GM11168 (cell line): ENCODE data around the gene ATP11B.

Source experiments
- in situ Hi-C: fragments of 300-500 bp; cut with MboI; formaldehyde crosslinking; loops from one replicate; pipeline ENCODE4 v1.12.0; 2022; ENCODE audit warnings: low sequenced_read_pairs; ENCODE audit not compliant: unreplicated experiment

Gene ATP11B

DNA sequence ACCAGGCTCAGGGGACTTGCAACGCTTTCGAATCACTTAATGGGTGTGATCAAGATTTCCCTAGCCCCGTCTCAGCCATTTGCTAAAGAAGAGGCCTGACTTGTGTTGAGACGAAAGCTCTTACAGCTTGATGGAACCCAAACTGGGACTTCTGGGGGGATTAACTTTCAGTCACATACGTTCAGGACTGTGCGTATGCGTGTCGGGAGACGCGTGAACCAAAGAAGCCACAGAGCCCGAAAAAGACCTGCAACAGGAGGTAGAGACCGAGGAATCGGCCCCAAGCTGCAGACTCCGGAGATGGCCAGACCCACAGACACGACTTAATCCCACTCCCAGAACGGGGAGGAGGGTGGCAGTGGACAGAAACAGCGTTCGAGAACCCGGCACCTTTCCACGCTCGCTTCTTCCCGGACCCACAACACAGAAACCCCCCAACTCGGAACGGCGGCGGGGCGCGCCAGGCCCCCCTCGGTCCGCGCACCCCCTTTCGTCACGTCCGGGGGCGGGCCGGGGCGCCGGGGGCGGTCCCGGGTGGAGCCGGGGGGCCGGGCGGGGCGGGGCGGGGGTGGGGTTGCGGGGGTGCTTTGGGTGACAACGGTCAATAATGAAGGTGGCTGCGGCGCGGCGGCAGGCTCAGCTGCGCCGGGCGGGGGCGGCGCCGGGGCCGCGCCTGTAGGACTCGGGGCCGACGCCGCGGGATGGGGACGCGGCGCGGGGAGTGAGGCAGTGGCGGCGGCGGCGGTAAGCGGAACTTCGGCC is at the start of gene ATP11B:
Gene ATP11B (plus strand): TSS at position 604 of the 762 bp plus-strand sequence. CDS start 256 bp downstream, outside the sequence.
- in situ Hi-C loops, result no loop called here

DNA sequence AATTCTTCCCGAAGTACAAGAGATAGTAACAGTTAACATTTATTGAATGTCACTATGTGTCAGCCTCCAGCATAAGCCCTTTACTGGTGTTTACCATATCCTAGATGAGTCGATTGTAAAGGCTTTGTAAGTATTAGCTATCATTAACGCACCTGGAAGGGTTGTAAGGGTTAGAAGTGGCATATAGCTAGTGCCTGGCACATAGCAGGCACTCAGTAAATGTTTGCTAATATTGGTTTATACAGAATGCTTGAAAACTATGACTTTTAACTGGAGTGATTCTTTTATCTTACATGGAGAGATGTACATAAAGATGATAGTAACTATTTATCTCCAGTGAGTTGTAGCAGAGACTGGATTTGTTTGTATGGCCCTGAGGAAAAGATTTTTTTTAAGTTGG is 46.3 kb upstream of the ATP11B start:
- in situ Hi-C loops, result no loop called here

DNA sequence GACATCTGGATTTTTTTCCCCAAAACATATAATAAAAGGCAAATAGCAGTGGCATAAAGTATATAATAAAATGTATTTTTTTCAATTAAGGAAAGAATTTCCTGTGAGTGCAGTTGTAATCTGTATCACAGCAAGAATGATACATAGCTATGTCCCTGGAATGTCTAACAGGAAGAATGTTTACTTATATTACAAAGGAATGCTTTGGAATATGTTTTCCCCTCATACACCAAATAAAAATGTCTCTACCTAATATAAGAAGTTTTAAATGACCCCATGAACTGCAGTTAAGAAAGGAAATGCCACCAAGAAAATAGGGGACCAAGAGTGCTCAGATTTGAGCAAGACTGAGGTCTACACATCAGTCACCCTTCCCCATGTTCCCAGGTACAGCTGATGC is 38.0 kb upstream of the ATP11B start:
- in situ Hi-C loops, result no loop called here

DNA sequence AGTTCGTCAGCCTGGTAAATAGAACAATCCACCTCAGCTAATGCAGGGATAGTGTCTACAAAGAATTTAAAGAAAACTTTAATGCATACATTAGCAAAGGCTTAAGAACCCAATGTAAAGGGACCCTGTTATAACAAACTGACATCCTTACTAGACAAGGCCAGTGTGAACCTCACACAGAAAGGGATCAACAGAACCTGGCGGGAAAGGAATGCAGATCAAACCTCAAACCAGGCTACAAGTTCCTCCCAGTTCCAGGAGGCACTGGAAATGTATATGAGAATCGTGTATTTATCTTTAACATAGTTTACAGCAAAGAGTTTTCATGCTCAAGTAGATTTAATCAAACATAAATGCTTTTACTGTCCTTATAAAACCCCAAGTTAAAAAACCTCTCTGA is 37.6 kb upstream of the ATP11B start:
- in situ Hi-C loops, result no loop called here

DNA sequence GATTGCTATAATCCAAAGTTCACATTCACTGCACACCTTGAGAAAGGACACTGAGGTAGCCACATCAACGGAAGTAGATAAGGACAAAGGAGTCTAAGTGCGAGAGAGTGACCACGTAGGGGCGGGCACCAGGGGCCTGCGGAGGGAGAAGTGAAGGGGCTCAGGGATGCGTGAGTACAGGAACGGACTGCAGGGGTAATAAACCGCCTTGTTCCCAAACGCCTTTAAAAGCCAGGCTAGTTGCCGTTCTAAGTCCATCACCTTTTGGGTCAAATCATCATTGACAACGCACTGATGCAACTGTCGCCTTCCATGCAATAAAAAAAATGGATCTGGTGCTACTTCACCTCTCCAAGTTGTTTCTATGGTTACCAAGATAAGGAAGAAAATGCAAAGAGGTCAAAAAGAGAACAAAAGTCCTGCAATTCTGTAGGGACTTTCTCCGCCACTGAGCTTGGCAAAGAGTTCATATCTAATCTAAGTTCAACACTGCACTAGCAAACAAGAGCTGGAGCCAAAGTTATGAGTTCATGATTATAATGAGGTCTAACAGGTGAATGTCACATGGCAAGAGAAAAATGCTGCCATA is 32.6 kb upstream of the ATP11B start:
- in situ Hi-C loops, result no loop called here

DNA sequence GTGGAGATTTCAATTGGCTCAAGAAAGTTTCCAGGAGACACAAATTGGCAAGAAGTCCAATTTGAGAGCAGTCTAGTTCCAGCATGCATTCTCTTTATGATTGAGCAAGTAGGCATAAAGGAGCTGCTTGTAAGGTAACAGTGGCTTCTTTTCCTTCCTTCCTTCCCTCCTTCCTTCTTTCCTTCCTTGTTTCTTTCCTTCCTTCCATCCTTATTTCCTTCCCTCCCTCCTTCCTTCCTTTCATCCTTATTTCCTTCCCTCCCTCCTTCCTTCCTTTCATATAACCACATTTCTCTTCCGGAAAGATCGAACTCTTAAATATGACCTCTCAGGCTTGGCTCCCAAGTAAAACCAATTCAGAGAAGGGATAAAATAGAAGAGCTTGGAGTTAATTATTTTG is 29.4 kb upstream of the ATP11B start:
- in situ Hi-C loops, result no loop called here

DNA sequence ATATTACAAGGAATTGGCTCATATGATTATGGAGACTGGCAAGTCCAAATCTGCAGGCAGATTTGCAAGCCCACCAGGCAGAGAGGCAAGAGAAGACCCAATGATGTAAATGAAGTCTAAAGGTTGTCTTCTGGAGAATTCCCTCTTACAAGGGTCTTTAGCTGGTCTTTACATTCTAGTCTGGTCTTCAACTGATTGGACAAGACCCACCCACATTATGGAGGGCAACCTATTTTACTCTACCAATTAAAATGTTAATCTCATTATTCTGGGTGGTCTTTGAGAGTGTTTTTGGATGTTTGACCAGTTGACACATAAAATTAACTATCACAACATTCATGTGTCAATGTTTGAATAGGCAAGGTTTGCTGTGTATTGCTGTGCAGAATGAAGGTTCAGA is 28.0 kb upstream of the ATP11B start:
- in situ Hi-C loops, result no loop called here

DNA sequence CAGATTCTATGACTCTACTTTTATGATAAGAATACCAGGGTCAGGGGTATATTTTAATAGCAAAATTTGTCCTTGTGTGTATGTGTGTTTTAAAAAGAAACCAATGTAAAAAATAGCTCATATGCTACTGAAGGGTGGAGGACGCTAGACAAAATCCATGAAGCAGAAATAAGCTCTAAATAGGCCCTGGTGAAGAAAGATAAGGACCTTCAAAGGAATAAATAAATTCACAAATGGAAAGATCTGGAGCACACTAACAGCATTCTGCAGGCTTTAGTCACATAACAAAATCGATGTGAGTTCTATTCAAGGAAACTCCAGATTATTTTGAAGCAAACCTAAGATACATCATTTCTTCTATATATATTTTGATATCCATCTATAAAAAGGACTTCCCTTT is 27.2 kb upstream of the ATP11B start:
- in situ Hi-C loops, result no loop called here

DNA sequence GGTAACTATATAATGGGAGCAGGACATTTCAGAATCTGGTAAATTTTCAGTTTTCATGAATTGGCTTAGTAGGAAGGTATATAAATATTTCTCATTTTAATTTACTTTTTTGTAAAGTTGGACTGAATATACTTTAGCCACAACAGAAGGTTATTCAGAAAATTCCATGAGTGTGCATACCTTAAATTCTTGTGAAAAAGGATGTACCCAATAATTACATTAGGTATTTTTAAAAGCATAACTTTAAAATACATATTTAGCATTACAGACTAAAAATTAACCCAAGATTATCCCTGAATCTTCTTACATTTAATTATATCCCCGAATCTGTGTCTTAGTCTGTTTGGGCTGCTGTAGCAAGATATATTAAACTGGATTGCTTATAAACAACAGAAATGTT is 24.9 kb upstream of the ATP11B start:
- in situ Hi-C loops, result no loop called here

DNA sequence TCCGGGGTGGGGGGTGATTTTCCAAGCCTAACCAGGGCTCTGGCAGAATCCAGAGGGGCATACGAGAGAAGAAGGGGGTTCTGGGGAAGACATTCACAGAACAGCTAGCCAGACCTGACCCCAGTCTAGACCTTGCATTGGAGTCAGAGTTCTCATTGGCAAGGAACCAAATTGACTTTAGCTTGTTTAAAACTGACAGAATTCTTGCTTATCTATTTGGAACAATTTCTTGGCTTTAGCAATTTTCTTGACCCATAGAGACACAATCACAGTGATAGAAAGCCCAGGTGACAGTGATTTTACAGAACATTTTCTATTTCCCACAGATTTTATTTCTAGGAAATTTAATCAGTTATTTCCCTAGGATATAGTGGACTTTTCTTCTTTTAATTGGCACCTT is 23.6 kb upstream of the ATP11B start:
- in situ Hi-C loops, result no loop called here

DNA sequence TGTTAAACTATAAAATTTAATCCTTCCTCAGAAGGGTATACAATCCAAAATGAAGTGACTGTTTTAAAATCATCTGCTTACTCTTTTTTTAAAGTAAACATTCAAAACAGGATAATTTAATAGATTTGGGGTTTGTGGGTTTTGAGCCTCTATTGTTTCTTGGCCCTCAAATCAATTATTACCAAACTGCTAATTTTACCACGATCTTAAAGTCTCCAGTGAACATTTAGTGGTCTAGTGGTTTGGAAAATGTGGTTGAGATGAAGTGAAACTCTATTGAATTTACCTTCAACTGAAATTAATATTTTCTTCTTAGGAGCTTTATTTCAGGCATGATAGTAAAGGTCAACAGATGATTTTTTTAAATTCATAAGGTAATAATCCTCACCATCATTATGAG is 11.2 kb upstream of the ATP11B start:
- in situ Hi-C loops, result no loop called here

DNA sequence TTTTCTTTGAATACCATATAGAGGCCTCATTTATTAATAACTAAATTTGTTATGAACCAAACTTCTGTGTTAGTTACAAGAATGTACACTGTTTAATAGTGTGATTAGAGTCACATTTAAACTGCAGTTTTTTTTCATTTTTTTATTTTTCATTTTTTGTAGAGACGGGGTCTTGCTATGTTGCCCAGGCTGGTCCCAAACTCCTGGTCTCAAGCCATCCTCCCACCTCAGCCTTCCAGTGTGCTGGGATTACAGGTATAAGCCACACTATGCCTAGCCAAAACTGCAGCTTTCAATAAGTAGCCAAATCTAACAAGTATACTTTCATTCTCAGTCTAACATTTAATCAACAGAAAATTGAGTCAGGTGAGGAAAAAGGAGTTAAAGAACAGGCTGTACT is 10.2 kb upstream of the ATP11B start:
- in situ Hi-C loops, result no loop called here

DNA sequence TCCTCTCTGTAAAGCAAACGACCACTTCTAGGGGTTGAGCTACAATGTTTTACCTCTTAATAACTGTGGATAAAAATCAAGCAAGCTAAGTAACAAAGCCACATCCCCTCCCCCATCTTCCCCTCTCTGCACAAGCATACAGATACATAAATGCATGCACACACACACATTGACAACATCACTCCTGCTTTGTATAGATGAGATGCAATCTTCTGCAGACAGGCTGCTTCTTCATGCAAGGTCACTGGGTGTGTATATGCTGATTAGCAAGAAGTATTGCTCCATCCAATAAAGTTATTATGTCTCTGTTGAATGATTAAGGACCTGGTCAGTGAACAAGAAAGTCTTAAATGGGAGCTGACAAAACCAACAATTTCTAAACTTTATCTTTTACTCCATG is 8.8 kb upstream of the ATP11B start:
- in situ Hi-C loops, result no loop called here

DNA sequence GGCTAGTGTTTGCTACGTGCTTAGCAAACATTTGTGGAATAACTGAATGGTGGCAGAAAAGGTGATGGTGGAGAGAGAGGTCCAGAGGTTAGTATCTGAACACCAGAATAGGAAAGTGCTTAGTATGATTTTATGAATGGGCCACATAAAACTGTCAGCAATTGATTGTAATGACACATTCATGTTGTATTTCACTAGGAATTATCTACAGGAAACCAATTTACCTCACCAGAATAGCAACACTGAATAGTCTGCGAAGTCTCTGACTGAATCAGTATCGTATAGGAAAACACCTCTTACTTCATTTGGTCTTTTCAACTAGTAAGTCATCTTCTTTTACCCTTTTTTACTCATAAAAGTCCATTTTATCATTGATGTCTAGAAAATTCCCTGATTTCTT is 8.2 kb upstream of the ATP11B start:
- in situ Hi-C loops, result no loop called here

DNA sequence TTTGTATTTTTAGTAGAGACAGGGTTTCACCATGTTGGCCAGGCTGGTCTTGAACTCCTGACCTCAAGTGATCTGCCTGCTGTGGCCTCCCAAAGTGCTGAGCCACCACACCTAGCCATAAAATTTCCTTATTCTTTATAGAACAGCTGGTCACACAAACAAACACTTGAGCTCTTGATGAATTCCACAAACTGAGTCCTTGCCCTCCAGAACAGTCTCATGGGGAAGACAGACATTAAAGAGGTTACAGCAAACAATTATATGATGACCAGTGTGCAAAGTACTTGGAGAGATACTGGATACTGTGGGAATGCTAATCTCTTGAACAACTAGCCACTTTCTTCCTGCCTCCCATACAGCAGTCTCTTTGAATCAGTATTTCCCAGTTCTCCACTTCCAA is 7.5 kb upstream of the ATP11B start:
- in situ Hi-C loops, result no loop called here

DNA sequence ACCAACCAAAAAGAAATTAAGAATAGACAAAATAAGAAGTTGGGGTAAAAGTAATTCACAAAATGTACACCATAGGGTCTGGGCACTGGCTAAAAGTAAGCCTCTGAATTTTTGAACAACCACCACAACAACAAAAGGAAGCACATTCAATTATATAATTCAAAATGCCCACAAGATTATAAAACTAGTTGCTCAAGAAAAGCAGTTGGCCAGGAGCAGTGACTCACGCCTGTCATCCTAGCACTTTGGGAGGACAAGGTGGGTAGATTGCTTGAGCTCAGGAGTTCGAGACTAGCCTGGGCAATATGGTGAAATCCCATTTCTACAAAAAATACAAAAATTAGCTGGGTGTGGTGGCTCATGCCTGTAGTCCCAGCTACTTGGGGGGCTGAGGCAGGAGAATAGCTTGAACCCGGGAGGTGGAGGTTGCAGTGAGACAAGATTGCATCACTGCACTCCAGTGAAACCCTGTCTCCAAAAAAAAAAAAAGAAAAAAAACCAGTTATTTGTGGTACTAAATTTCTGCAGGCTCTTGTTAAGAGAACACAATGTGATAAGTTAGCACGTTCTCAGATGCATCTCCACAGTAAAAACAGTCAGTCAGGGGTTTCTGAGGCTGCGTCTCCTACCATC is 6.6 kb upstream of the ATP11B start:
- in situ Hi-C loops, result no loop called here

DNA sequence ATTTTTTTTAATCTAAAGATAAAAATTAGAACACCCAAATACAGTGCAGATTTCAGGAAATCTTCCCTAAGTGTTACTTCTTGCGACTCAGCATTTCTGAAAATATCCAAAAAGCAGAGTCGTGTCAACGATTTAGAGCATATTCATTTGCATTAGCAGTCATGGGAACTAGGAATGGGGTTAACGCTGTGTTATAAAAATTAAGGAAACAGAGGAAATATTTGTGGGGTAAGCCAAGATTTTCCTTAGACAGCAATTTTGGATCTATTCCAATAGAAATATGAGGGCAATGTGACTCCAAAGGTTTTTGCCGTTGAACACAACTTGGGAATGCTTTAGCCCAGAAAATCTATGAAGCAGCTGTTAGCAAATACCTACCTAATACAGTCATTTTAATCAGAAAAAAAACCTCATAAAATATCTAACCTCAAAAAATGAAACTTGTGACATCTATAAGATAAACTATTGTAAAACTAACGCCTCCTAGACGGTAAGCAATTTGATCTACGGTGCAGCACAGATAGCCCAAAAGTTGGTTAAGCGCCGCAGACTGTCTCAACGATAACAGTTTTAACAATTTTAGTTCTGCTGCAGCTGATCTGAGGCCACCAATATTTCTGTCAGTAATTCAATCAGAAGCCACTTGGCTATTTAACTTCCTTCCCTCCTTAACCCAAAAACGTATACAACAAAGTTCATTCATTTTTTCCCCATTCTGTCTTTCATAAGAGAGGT is 5.8 kb upstream of the ATP11B start:
- in situ Hi-C loops, result no loop called here

DNA sequence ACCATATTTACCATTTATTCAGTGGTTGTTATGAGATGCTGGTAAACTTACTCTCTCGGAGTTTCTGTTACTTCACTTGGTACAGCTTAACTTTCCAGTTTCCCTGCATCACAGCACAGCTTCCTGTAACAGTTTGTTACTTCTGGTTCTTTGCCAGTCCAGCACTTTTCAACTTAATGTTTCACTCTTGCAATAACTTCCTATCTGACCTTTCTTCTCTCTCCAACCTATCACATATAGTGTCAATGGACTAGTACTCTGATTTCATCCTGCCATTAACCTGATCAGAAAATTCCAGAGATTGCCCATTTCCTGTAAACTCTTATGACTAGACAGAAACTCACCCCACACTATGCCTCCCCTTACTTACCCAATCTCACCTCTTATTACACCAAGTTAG is 3.9 kb upstream of the ATP11B start:
- in situ Hi-C loops, result no loop called here

DNA sequence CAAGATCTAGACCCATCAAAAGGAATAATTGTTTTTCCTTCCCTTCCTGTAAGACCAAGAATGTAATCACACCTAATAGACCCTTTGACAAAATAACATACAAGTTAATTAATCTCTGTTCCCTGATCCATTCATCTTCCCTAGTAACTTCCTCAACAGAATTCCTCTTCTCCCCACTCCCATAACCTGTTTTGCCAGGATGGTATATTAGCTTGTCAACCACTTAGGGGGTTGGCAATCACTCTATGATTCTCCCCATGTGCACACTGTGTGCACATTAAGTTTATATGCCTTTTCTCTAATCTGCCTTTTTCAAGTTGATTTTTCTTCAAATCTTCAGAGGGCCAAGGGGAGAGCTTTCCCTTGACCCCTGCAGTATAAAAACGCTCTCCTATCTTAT is 2.7 kb upstream of the ATP11B start:
- in situ Hi-C loops, result no loop called here

DNA sequence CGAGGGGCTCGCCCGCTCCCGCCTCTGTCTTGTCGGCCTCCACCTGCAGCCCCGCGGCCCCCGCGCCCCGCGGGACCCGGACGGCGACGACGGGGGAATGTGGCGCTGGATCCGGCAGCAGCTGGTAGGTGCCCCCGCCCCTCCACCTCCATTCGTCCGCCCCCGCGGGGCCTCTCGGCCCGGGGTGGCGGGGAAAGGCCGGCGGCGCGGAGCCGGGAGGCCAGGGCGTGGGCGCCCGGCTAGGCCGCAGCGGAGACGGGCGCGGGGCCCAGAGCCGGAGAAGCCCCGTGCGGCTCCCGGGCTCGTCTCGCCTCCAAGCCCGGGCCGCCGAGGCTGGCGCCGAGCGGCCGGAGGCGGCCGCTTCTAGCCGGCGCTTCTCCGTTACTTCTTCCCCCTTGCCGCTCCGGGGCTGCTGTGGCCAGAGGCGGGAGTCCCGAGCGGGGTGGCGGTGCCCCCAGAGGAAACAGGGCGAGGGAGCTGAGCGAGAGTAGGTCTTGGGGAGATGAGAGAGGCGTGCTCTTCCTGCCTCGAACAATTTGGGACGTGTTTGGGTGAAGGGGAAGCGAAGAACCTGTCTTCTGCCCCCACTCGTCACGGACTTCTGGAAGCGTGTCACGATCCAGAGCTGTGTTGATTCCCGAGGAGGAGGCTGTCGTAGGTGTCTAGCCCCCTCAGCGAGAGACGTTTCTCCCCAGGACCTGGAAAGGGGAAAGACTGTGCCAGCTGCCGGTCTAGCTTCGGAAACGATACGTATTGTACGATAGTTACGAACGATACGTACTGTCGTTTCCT is 555 bp downstream of the ATP11B start:
- in situ Hi-C loops, result no loop called here
